ENCODE data around the gene CUL7. TPM values are rescaled to one million over a fixed set of nuclear protein-coding genes. Genes with fewer than 3 reads are reported as not detected.

CUL7 gene
- total and polyA plus RNA-seq, 10 of the 15 experiments (the other 5 are each of a cell fraction or from before 2014, with no cell fraction given), result 0.66 to 18.4 (median 10.9) TPM

DNA sequence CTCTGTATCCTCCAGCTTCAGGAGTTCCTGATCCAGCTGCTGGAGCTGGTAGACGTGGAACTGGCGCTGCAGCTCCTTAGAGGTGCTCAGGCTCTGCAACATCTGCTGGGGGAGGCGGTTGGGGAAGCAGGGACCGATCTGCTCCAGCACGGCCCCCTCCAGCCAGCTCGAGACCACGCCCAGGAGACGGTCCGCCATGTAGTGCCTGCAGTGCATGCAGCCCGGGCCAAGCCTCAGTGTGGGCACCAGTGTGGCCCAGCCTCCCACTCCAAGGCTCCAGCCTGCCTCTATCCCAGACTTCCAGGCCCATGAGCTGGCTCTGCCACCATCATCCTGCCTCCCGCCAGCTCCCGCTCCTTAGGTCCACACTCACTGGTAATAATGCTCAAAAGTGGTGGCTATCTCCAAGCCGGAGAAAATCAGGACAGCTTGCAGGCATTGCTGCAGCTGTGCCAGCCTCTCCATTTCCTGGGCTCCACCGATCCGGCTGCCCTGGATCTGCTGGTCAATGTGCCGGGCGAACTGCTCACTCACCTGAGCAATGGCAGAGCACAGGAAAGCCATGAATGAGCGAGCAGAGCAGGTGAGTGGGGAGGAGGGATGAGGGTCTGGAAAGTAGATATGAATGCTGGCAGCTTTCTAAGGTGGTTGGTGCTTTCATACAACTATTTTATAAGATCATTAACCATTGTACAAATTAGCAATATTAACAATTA, 13.0 kb downstream of the CUL7 start:
- CTCF ChIA-PET, result interaction anchor here (0.6 kb wide), 1 partner anchor 108 kb away, joined by 3 read pairs; no protein-coding TSS in a partner anchor
- Histone ChIP-seq H3K27ac (ENCODE audit: control insufficient read depth, insufficient read depth) (no peak overlapping the region), H3K9me3 (replicated peaks; ENCODE audit: control insufficient read depth, insufficient read depth, low read length) (no peaks in the 10 kb centered on the region), H2AFZ (ENCODE audit: control insufficient read depth, low read depth, low read length) (no peak overlapping the region), H3K27me3 (replicated peaks in 1 of 2; ENCODE audit: control insufficient read depth in 2 of 2, insufficient read depth in 2 of 2, low read length in 1 of 2) (no peaks in the 10 kb centered on the region), H3K9ac (ENCODE audit: control insufficient read depth, insufficient read depth, low read length) (no peak overlapping the region), H3K4me2 (ENCODE audit: control insufficient read depth, insufficient read depth) (no peak overlapping the region), H3K36me3 (ENCODE audit: control insufficient read depth in 2 of 2, insufficient read depth in 2 of 2, low read length in 1 of 2) (peaks cover 11 to 20% of the 10 kb centered on the region in 2 experiments), H4K20me1 (ENCODE audit: control insufficient read depth, insufficient read depth) (no peaks in the 10 kb centered on the region), H3K4me3 (no peak overlapping the region), H3K4me1 (ENCODE audit: control insufficient read depth, insufficient read depth, low read length) (no peaks in the 10 kb centered on the region), H3K79me2 (ENCODE audit: control insufficient read depth, insufficient read depth, low read length) (no peaks in the 10 kb centered on the region)
- in situ Hi-C loops (cut with MboI), result no loop called here
- POLR2A ChIA-PET, result interaction anchor here (0.6 kb wide), 1 partner anchor 137 kb away, joined by 3 read pairs; no protein-coding TSS in a partner anchor
- WGBS (ENCODE audit: insufficient coverage, insufficient replicate concordance, low lambda C conversion rate, missing lambda C conversion rate), result 92% methylated on average over 18 of the region's 18 CpGs
- FAIRE-seq (no peak), ATAC-seq (no peak), DNase-seq (ENCODE audit: low read depth, low spot score) (no peak)
- SMC1A ChIA-PET (ENCODE audit: uncharacterized antibody, unreplicated experiment), result no interaction called here
- no TSS peak for BruUV-seq (replicated peaks)
- no peak for TF ChIP-seq MLLT1 (IDR thresholded peaks at IDR 0.05)
- peak; percentile 42; the same call in 1 of the 2 replicates for TF ChIP-seq POLR2A (IDR thresholded peaks at IDR 0.05; ENCODE audit: low read depth, low read length)
- intact Hi-C loops (cut with micrococcal nuclease; ENCODE audit: unreplicated experiment), result no loop called here
- RAD21 ChIA-PET (ENCODE audit: unreplicated experiment), result no interaction called here

GRCh38 chr6:43038727-43039126, 14.9 kb downstream of the CUL7 start:
- no peak overlapping the region for H2AFZ ChIP-seq (ENCODE audit: control insufficient read depth, low read depth, low read length)
- peaks cover 13 to 14% of the 10 kb centered on the region in 2 experiments for H3K36me3 ChIP-seq (ENCODE audit: control insufficient read depth in 2 of 2, insufficient read depth in 2 of 2, low read length in 1 of 2)
- no peaks in the 10 kb centered on the region for H4K20me1 ChIP-seq (ENCODE audit: control insufficient read depth, insufficient read depth)
- BruUV-seq (replicated peaks), result no TSS peak
- DNase-seq (ENCODE audit: low read depth, low spot score) (no peak), ATAC-seq (no peak), FAIRE-seq (no peak)
- no peaks in the 10 kb centered on the region for H3K9me3 ChIP-seq (replicated peaks; ENCODE audit: control insufficient read depth, insufficient read depth, low read length)
- in situ Hi-C loops (cut with MboI), result no loop called here
- ChIA-PET SMC1A (ENCODE audit: uncharacterized antibody, unreplicated experiment) (no interaction called here), POLR2A (interaction anchor here (0.7 kb wide), 1 partner anchor 66 kb away, joined by 3 read pairs; no protein-coding TSS in a partner anchor), RAD21 (ENCODE audit: unreplicated experiment) (no interaction called here), CTCF (no interaction called here)
- no peaks in the 10 kb centered on the region for H3K27me3 ChIP-seq (replicated peaks in 1 of 2; ENCODE audit: control insufficient read depth in 2 of 2, insufficient read depth in 2 of 2, low read length in 1 of 2)
- 80% methylated on average over 9 of the region's 9 CpGs for WGBS (ENCODE audit: insufficient coverage, insufficient replicate concordance, low lambda C conversion rate, missing lambda C conversion rate)
- H3K4me2 ChIP-seq (ENCODE audit: control insufficient read depth, insufficient read depth), result no peak overlapping the region
- no peaks in the 10 kb centered on the region for H3K79me2 ChIP-seq (ENCODE audit: control insufficient read depth, insufficient read depth, low read length)
- no peak overlapping the region for H3K4me3 ChIP-seq
- intact Hi-C loops (cut with micrococcal nuclease; ENCODE audit: unreplicated experiment), result no loop called here
- no peak overlapping the region for H3K27ac ChIP-seq (ENCODE audit: control insufficient read depth, insufficient read depth)
- no peak overlapping the region for H3K9ac ChIP-seq (ENCODE audit: control insufficient read depth, insufficient read depth, low read length)
- H3K4me1 ChIP-seq (ENCODE audit: control insufficient read depth, insufficient read depth, low read length), result no peaks in the 10 kb centered on the region
- TF ChIP-seq BCL11A (IDR thresholded peaks at IDR 0.05; ENCODE audit: low read depth, low read length), result no peak
- no peak for TF ChIP-seq IKZF2 (IDR thresholded peaks at IDR 0.05)
- TF ChIP-seq, protein P1, sequence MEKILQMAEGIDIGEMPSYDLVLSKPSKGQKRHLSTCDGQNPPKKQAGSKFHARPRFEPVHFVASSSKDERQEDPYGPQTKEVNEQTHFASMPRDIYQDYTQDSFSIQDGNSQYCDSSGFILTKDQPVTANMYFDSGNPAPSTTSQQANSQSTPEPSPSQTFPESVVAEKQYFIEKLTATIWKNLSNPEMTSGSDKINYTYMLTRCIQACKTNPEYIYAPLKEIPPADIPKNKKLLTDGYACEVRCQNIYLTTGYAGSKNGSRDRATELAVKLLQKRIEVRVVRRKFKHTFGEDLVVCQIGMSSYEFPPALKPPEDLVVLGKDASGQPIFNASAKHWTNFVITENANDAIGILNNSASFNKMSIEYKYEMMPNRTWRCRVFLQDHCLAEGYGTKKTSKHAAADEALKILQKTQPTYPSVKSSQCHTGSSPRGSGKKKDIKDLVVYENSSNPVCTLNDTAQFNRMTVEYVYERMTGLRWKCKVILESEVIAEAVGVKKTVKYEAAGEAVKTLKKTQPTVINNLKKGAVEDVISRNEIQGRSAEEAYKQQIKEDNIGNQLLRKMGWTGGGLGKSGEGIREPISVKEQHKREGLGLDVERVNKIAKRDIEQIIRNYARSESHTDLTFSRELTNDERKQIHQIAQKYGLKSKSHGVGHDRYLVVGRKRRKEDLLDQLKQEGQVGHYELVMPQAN (conservative IDR thresholded peaks at IDR 0.05), result no peak
- no peak for TF ChIP-seq SUPT20H (IDR thresholded peaks at IDR 0.05; ENCODE audit: borderline replicate concordance, control insufficient read depth, low read depth, low read length)
- no peak for TF ChIP-seq MTA3 (IDR thresholded peaks at IDR 0.05; ENCODE audit: borderline replicate concordance, low read length)
- no peak for TF ChIP-seq RFX5 (IDR thresholded peaks at IDR 0.05; ENCODE audit: low read depth, low read length)
- no peak for TF ChIP-seq GABPA (IDR thresholded peaks at IDR 0.05; ENCODE audit: low read depth)
- no peak for TF ChIP-seq EGR1 (IDR thresholded peaks at IDR 0.05; ENCODE audit: borderline replicate concordance in 1 of 2, low read depth in 2 of 2, low read length in 2 of 2)
- no peak for TF ChIP-seq NFXL1 (IDR thresholded peaks at IDR 0.05; ENCODE audit: borderline replicate concordance)
- TF ChIP-seq RELA (IDR thresholded peaks at IDR 0.05; ENCODE audit: borderline replicate concordance, partially characterized antibody), result no peak

Data from GM12878 (cell line).